ENCODE data around the gene ZNF106. TPM values are rescaled to one million over a fixed set of nuclear protein-coding genes. Genes with fewer than 3 reads are reported as not detected.
A peak's percentile ranks its signal among the peaks of the same experiment; 100 is the strongest.

Gene ZNF106
- total RNA-seq, 1 donor from 2014 or later = 61.3 TPM

DNA sequence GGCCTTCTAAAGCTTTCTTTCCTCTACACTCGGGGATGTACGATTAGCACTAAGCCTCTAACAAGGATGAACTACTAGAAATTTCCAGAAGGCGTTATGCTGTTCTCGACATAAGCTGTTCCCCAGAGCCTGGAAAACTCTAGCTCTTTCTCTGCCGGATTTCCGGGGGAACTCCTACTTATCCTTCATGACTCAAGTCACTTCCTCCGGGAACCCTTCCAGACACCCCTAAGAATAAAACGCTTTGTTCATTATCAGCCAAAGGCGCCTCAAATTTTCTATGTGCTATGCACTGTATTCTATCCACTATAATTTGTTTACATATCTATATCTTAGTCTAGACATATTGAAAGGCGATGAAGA is 4.0 kb upstream of the ZNF106 start:
- TF ChIP-seq, protein P1, sequence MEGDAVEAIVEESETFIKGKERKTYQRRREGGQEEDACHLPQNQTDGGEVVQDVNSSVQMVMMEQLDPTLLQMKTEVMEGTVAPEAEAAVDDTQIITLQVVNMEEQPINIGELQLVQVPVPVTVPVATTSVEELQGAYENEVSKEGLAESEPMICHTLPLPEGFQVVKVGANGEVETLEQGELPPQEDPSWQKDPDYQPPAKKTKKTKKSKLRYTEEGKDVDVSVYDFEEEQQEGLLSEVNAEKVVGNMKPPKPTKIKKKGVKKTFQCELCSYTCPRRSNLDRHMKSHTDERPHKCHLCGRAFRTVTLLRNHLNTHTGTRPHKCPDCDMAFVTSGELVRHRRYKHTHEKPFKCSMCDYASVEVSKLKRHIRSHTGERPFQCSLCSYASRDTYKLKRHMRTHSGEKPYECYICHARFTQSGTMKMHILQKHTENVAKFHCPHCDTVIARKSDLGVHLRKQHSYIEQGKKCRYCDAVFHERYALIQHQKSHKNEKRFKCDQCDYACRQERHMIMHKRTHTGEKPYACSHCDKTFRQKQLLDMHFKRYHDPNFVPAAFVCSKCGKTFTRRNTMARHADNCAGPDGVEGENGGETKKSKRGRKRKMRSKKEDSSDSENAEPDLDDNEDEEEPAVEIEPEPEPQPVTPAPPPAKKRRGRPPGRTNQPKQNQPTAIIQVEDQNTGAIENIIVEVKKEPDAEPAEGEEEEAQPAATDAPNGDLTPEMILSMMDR (conservative IDR thresholded peaks at IDR 0.05) = no peak
- H3K9me3 Mint-ChIP-seq = no peaks in the 10 kb centered on the region
- peak overlapping the region; percentile 96 for H3K4me3 Mint-ChIP-seq
- peaks cover 43% of the 10 kb centered on the region for H3K4me1 Mint-ChIP-seq
- no peaks in the 10 kb centered on the region for H3K36me3 Mint-ChIP-seq (ENCODE audit: low read depth)
- peak overlapping the region; percentile 94 for H3K27ac Mint-ChIP-seq (ENCODE audit: unreplicated experiment)
- no peak for DNase-seq (ENCODE audit: low read depth, low spot score)
- H3K27me3 Mint-ChIP-seq (ENCODE audit: low read depth) = no peaks in the 10 kb centered on the region

DNA sequence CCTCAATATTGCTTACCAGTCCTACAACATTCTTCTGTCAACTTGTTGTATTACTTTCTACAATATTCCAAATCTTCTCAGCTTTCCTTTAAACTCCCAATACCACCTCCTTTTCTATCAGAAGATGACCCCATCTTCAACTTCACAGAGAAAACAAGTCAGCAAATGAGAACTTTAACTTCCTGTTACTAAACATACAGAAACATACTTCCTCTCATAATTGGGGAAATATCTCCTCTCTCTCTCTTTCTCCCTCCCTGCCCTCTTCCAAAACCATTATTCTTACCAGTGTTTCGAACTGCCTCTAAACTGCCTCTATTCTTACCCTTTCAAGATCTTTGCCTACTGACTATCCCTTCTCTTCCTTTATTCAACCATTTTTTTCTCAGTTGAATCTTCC is 2.7 kb upstream of the ZNF106 start:
- no peak for DNase-seq (ENCODE audit: low read depth, low spot score)
- Mint-ChIP-seq H3K9me3 (no peaks in the 10 kb centered on the region), H3K27ac (ENCODE audit: unreplicated experiment) (no peak overlapping the region), H3K4me3 (peak overlapping the region; percentile 96), H3K4me1 (peaks cover 43% of the 10 kb centered on the region), H3K27me3 (ENCODE audit: low read depth) (no peaks in the 10 kb centered on the region), H3K36me3 (ENCODE audit: low read depth) (no peaks in the 10 kb centered on the region)
- TF ChIP-seq, protein P1 (conservative IDR thresholded peaks at IDR 0.05) = no peak

DNA sequence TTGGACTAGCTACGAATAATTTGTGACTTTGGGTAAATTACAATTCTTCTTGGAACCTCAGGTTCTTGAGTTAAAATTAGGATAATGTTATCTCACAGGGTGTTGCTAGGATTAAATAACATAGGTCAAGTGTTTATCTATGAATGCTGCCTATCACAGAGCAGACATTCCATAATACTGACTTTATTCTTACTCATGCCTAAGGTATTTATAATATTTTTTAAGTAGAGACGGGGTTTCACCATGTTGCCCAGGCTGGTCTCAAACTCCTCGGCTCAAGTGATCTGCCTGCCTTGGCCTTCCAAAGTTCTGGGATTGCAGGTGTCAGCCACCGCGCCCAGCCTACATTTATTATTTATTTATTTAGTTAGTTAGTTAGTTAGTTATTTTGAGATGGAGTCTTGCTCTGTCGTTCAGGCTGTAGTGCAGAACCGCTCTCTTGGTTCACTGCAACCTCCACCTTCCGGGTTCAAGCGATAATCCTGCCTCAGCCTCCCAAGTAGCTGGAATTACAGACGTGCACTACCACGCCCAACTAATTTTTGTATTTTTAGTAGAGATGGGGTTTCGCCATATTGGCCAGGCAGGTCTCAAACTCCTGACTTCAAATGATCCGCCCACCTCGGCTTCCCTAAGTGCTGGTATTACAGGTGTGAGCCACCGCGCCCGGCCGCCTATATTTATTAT is 741 bp upstream of the ZNF106 start:
- Mint-ChIP-seq H3K27ac (ENCODE audit: unreplicated experiment) (peak overlapping the region; percentile 100), H3K4me3 (peak overlapping the region; percentile 96), H3K36me3 (ENCODE audit: low read depth) (peaks cover 3% of the 10 kb centered on the region), H3K27me3 (ENCODE audit: low read depth) (no peaks in the 10 kb centered on the region), H3K9me3 (no peaks in the 10 kb centered on the region), H3K4me1 (peaks cover 44% of the 10 kb centered on the region)
- TF ChIP-seq, protein P1 (conservative IDR thresholded peaks at IDR 0.05) = no peak
- no peak for DNase-seq (ENCODE audit: low read depth, low spot score)

DNA sequence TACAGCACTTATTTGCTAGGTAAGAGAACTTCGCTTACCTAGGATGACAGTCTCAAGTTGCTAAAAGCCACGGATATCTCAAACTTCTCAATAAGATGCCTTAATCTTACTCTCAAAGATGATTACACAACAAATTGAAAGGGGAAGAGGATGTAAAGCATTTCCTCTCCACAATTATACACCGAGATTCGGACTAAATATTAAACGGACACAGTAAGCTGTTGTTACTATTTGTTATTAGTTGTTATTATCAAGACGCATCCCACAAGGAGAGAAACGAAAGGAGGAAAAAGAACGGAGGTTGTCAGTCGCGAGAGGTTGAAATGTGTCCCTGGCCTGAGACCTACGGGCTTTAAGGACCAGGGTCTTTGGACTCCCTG is 660 bp downstream of the ZNF106 start:
- no peaks in the 10 kb centered on the region for H3K27me3 Mint-ChIP-seq (ENCODE audit: low read depth)
- DNase-seq (ENCODE audit: low read depth, low spot score) = no peak
- H3K27ac Mint-ChIP-seq (ENCODE audit: unreplicated experiment) = peak overlapping the region; percentile 100
- H3K4me1 Mint-ChIP-seq = peaks cover 30% of the 10 kb centered on the region
- TF ChIP-seq, protein P1 (conservative IDR thresholded peaks at IDR 0.05) = no peak
- peak overlapping the region; percentile 92 for H3K4me3 Mint-ChIP-seq
- peaks cover 3% of the 10 kb centered on the region for H3K36me3 Mint-ChIP-seq (ENCODE audit: low read depth)
- no peaks in the 10 kb centered on the region for H3K9me3 Mint-ChIP-seq

DNA sequence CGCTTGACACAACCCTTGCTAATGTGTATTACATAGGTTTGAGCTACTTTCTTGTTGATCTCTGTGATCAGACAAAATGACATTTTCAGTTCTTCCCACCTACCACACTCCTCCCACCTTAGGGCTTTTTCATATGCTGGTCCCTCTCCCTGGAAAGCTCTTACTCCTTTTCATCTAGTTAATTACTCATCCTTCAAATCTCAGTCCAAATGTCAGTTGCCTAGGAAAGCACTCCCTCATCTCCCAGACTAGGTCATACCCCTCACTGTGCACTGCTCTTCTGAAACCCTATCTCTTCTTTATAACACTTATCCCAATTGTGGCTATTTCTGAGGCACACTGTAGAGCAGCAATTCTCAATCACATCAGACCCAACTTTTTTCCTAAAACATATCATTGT is 7.3 kb downstream of the ZNF106 start:
- H3K36me3 Mint-ChIP-seq (ENCODE audit: low read depth) = peaks cover 10% of the 10 kb centered on the region
- TF ChIP-seq, protein P1 (conservative IDR thresholded peaks at IDR 0.05) = no peak
- H3K9me3 Mint-ChIP-seq = no peaks in the 10 kb centered on the region
- no peaks in the 10 kb centered on the region for H3K27me3 Mint-ChIP-seq (ENCODE audit: low read depth)
- H3K27ac Mint-ChIP-seq (ENCODE audit: unreplicated experiment) = no peak overlapping the region
- no peak for DNase-seq (ENCODE audit: low read depth, low spot score)
- no peak overlapping the region for H3K4me3 Mint-ChIP-seq
- H3K4me1 Mint-ChIP-seq = peaks cover 15% of the 10 kb centered on the region
